ENCODE results near the gene RAVER2.

The RAVER2 gene

DNA sequence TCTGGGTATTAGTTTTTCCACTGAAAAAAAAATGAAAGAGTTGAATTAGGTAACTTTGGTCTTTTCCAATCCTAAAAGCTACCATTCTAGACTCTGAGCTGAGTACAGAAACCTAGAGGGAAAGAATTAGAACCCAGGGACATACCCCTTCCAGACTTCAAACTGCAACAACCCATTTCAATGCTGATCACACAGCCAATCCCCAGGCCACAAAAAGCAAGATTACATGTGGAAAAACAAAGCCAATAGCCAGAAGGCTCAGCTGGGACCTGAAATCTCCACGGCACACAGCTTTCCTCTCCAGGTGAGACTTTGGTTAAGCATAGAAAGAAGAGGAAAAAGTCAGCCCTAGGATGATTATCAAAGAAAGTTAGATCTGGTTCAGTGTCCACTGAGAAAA, 132.7 kb downstream of the RAVER2 start:
- no peak for DNase-seq (ENCODE audit: low read depth in 2 of 2)

DNA sequence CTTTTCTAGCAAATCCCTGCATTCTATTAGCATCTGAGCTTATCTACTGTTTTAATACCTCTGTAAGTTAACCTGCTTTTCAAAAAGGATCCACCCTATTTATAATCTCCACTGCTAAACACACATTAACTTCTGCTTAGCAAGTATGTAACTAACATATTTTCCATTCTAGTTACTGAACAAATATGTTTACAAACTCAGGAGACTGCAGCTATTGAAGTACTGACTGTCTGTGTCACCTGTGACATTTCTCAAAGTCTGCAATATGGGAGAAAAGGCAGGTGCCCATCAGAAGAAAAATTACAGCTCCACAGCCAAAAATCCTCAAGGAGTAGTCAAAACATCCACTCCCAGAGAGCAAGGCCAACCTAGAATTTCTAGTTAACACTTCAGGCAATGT, 133.2 kb downstream of the RAVER2 start:
- no peak for DNase-seq (ENCODE audit: low read depth in 2 of 2)

DNA sequence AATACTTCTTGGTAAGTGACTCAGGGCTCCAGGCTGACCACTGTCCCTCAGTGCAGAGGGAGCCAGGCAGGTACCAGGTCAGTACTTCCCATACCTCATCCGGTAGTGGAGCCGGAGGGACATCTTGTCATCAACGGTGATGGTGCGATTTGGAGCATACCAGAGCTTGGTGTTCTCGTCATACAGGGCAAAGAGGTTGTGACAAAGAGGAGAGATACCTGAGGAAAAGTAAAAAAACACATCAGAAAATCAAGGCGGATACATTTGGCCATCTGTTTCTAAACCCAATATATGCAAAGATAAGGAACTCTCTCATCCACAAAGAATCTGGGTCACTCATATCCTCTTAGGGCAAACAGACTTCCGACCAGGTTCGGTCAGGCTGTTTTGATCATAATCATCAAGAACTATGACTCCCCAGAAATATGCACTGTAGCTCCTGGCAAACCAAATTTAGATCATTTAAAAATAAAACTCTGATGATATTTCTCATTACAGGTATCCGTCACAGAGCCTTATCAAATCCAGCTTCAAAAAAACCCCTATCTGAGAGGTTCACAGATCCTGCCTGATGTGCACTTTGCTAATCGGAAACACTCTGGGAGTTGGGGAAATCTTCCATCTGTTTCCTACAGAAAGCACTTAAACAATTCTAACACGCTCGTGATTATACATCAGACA, 134.2 kb downstream of the RAVER2 start:
- DNase-seq (ENCODE audit: low read depth in 2 of 2): no peak

DNA sequence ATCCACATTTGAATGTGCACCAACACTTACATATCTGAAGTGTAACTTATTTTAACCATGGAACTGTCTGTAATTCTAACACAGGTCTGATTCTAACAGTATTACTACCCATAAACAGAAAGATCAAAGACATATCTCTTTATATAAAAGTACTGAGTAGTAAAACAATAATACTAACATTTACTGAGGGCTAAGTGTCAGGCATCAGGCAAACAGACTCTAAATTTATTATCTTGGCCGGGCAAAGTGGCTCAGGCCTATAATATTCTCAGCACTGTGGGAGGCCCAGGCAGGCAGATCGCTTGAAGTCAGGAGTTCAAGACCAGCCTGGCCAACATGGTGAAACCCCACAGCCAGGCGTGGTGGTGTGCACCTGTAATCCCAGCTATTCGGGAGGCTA, 135.6 kb downstream of the RAVER2 start:
- DNase-seq (ENCODE audit: low read depth in 2 of 2): no peak

DNA sequence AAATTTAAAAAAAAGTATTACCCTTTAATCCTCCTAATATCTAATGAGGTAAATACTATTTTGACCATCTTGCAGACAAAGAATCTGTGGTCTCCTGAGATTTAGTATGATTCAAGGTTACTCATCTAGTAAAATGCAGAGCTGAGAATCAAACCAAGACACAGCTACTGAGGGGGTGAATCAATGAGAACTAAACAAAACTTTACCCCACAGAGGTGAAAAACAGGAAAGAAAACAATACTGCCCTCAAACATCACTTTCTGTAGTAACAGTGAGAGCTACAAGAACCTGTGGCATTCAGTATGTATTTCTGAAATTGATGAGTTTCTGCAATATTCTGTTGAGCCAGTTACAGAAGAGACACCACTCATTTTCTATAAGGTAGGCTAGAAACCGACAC, 136.4 kb downstream of the RAVER2 start:
- DNase-seq (ENCODE audit: low read depth in 2 of 2): no peak
